Measurements from ENCODE around the gene STARD10. TPM values are rescaled to one million over a fixed set of nuclear protein-coding genes. Genes with fewer than 3 reads are reported as not detected.
A peak's percentile ranks its signal among the peaks of the same experiment; 100 is the strongest.

The STARD10 gene
- total and polyA plus RNA-seq, 9 of the 15 experiments (the other 6 are each of a cell fraction or from before 2014, with no cell fraction given): 0.15 to 52.9 (median 32.3) TPM

DNA sequence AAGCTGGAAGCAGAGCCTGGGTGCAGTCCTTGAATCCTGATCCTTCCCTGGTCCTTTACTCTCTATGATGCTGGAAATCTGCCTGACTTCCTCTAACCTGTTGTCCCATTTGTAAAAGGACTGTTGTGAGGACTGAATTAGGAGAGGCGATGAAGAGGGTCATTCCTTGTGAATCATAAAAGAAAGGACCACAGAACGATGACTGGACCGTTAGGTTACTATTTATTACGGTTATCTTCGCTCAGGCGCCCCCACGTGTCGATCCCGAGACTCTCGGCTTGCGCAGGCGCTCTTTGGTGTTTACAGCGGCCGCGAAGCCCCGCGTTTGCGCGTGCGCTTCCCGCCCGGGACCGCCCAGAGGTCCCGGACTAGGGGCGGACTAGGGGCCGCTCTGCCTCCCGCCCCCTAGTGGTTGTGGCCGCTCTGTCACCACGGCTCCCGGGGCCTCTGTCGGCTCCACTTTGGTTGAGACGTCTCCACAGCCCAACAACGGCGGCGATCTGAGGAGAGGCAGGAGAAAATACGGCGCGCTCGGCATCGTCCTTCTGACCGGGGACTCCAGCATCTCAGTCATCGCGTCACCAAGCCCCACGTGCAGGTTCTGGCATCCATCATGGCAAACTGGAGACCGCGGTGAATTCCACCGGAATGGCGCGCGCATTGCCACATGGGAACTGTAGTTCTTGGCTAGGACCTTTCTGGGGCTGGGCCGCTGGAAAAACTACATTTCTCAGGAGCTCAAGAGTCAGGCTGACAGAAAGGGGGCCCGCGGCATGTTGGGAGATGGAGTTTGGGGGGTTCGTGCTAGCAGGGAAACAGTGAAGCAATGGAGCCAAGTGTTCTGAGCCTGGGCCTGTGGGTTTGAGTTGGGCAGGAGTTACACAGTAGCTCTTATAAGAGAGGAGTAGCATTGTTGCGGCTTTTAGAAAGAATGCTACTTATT, at the start of gene STARD10 (continued):
- no peak for TF ChIP-seq POLR2AphosphoS2 (IDR thresholded peaks at IDR 0.05; ENCODE audit: low read length)
- TF ChIP-seq, protein P1, sequence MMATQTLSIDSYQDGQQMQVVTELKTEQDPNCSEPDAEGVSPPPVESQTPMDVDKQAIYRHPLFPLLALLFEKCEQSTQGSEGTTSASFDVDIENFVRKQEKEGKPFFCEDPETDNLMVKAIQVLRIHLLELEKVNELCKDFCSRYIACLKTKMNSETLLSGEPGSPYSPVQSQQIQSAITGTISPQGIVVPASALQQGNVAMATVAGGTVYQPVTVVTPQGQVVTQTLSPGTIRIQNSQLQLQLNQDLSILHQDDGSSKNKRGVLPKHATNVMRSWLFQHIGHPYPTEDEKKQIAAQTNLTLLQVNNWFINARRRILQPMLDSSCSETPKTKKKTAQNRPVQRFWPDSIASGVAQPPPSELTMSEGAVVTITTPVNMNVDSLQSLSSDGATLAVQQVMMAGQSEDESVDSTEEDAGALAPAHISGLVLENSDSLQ (IDR thresholded peaks at IDR 0.05): peak; percentile 82
- TF ChIP-seq, protein P2, sequence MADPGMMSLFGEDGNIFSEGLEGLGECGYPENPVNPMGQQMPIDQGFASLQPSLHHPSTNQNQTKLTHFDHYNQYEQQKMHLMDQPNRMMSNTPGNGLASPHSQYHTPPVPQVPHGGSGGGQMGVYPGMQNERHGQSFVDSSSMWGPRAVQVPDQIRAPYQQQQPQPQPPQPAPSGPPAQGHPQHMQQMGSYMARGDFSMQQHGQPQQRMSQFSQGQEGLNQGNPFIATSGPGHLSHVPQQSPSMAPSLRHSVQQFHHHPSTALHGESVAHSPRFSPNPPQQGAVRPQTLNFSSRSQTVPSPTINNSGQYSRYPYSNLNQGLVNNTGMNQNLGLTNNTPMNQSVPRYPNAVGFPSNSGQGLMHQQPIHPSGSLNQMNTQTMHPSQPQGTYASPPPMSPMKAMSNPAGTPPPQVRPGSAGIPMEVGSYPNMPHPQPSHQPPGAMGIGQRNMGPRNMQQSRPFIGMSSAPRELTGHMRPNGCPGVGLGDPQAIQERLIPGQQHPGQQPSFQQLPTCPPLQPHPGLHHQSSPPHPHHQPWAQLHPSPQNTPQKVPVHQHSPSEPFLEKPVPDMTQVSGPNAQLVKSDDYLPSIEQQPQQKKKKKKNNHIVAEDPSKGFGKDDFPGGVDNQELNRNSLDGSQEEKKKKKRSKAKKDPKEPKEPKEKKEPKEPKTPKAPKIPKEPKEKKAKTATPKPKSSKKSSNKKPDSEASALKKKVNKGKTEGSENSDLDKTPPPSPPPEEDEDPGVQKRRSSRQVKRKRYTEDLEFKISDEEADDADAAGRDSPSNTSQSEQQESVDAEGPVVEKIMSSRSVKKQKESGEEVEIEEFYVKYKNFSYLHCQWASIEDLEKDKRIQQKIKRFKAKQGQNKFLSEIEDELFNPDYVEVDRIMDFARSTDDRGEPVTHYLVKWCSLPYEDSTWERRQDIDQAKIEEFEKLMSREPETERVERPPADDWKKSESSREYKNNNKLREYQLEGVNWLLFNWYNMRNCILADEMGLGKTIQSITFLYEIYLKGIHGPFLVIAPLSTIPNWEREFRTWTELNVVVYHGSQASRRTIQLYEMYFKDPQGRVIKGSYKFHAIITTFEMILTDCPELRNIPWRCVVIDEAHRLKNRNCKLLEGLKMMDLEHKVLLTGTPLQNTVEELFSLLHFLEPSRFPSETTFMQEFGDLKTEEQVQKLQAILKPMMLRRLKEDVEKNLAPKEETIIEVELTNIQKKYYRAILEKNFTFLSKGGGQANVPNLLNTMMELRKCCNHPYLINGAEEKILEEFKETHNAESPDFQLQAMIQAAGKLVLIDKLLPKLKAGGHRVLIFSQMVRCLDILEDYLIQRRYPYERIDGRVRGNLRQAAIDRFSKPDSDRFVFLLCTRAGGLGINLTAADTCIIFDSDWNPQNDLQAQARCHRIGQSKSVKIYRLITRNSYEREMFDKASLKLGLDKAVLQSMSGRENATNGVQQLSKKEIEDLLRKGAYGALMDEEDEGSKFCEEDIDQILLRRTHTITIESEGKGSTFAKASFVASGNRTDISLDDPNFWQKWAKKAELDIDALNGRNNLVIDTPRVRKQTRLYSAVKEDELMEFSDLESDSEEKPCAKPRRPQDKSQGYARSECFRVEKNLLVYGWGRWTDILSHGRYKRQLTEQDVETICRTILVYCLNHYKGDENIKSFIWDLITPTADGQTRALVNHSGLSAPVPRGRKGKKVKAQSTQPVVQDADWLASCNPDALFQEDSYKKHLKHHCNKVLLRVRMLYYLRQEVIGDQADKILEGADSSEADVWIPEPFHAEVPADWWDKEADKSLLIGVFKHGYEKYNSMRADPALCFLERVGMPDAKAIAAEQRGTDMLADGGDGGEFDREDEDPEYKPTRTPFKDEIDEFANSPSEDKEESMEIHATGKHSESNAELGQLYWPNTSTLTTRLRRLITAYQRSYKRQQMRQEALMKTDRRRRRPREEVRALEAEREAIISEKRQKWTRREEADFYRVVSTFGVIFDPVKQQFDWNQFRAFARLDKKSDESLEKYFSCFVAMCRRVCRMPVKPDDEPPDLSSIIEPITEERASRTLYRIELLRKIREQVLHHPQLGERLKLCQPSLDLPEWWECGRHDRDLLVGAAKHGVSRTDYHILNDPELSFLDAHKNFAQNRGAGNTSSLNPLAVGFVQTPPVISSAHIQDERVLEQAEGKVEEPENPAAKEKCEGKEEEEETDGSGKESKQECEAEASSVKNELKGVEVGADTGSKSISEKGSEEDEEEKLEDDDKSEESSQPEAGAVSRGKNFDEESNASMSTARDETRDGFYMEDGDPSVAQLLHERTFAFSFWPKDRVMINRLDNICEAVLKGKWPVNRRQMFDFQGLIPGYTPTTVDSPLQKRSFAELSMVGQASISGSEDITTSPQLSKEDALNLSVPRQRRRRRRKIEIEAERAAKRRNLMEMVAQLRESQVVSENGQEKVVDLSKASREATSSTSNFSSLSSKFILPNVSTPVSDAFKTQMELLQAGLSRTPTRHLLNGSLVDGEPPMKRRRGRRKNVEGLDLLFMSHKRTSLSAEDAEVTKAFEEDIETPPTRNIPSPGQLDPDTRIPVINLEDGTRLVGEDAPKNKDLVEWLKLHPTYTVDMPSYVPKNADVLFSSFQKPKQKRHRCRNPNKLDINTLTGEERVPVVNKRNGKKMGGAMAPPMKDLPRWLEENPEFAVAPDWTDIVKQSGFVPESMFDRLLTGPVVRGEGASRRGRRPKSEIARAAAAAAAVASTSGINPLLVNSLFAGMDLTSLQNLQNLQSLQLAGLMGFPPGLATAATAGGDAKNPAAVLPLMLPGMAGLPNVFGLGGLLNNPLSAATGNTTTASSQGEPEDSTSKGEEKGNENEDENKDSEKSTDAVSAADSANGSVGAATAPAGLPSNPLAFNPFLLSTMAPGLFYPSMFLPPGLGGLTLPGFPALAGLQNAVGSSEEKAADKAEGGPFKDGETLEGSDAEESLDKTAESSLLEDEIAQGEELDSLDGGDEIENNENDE (IDR thresholded peaks at IDR 0.05; ENCODE audit: low read depth, low read length): no peak

Data from K562 (cell line).